HG03095 (cell line): ENCODE results near the gene RB1.

Experiments
- ATAC-seq: cut with Tn5 transposase; IDR thresholded peaks from one replicate; pipeline ENCODE4 v1.9.1; 2021; ENCODE audit warnings: moderate library complexity; ENCODE audit not compliant: unreplicated experiment

RB1 gene

GRCh38 chr13:48303359-48304142, at the start of gene RB1:
TSS of gene RB1 (plus strand) at chr13:48303751. CDS start at chr13:48303913, 162 bp downstream.
- peak; percentile 61 for ATAC-seq

- ATAC-seq = no peak
These were observed 49.7 kb upstream of the RB1 start for GRCh38 chr13:48253849-48254248.

DNA sequence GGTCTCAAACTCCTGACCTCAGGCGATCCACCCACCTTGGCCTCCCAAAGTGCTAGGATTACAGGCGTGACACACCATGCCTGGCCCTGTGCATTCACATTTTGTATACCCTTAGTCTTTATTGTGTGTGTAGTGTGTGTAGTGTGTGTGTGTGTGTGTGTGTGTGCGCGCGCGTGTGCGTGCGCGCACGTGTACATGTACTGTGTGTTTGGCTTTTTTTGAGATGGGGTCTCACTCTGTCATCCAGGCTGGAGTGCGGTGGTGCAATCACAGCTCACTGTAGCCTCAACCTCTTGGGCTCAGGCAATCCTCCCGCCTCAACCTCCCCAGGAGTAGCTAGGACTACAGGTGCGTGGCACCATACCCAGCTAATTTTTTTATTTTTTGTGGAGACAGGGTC, 48.5 kb upstream of the RB1 start:
- no peak for ATAC-seq

- ATAC-seq = no peak
These were observed 47.6 kb upstream of the RB1 start for GRCh38 chr13:48255954-48256353.

GRCh38 chr13:48258002-48258401, 45.5 kb upstream of the RB1 start:
- ATAC-seq = no peak

GRCh38 chr13:48258430-48258829, 45.1 kb upstream of the RB1 start:
- no peak for ATAC-seq

DNA sequence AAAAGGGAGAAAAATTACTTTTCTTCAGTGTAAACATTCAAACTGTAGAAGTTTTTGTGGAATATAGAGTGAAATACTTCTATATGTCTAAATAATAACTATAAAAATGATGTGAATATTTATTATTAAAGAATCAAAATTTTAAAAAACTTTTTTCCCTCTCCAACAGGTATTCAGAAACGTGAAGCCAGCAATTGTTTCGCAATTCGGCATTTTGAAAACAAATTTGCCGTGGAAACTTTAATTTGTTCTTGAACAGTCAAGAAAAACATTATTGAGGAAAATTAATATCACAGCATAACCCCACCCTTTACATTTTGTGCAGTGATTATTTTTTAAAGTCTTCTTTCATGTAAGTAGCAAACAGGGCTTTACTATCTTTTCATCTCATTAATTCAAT, 42.6 kb upstream of the RB1 start:
- no peak for ATAC-seq

DNA sequence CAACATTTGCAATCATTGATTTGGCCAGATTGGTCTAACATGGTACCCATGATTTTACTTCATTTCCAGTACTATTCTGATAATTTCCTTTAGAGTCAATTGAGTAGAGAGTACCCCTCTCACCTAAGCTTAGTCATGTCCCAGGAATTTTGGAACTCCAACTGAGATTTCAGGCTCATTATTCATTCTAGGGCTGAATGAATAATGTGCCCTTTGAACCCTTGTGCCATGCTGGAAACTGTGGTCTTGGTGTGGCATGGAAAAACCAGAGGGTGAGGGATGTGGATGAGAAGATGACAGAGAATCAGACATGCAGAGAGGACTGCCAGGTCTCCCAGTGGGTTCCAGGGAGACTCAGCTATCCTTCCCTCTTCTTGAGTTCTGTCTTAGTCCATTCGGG, 40.4 kb upstream of the RB1 start:
- no peak for ATAC-seq

GRCh38 chr13:48264058-48264457, 39.5 kb upstream of the RB1 start:
- no peak for ATAC-seq

DNA sequence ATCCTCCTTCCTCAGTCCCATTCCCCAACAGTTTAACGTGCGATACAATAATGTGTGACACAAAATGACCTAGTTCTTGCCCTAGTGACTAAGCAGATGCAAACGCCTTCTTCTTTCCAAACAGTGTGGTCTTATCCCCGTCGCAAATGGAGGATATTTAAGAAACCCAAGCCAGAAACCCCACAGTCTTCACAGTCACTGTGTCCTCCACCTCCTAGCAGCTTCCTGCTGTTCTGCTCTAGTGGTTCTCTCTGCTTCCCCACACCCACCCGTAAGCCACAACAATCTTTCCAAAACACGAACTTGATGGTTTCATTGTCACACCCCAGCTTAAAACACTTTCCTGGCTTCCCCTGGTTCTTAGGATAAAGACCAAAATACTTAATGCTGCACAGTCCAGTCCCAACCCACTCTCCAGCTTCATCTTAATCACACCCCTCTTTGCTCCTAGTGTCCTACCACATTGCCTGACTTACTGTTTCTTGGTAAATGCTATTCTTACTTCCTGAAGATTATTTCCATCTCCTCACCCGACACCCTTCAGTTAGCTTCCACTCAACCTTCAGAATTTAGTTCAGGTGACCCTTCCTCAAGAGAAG, 38.2 kb upstream of the RB1 start:
- ATAC-seq = no peak

DNA sequence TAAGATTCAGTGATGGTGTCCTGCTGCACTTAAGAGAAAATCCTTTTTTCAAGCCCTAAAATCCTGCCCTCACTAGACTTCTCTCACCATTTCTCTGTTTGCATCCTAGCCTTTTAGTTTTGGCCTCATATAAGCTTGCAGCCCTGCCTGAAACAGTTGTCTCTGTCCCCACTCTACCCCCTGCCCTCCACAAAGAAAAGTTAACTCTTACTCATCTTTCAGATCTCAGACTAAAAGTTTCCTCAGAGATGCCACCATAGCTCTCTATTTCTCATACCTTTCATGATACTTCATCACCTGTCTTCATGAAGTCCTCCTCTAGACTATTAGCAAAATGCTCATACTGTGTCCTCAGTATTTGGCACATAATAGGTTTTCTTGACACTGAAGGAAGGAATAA, 37.4 kb upstream of the RB1 start:
- no peak for ATAC-seq

GRCh38 chr13:48266701-48267639, 36.6 kb upstream of the RB1 start:
- ATAC-seq = no peak

DNA sequence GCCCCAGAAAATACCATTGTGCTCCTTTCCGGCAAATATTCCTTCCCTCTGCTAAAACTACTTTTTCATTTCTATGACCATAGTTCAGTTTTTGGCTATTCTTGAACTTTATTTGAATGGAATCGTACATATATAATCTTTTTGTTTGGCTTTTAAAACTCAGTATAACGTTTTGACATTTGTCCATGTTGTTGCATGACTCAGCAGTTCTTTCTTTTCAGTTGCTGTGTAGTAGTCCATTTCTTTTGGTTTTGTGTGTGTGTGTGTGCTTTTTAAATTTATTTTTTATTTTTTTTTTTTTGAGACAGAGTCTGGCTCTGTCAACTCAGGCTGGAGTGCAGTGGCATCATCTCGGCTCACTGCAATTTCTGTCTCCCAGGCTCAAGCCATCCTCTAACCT, 35.5 kb upstream of the RB1 start:
- ATAC-seq = no peak

DNA sequence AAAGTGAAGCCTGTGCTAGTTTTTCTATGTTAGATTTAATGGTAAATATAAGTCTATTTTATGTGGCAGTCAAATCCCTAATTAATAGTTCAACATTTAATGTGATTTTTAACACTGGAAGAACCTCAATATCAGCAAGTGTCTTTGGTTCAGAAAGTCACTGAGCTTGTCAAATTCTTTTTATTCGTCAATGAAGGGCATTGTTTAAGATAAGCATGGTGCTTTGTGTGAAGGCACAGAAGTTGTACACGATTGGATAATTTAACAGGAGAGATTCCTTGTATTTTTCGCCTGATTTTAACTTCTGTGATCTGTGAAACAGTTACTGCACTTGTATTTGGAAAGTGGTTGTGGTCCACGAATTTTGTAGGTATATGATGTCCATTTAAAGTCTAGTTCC, 30.2 kb upstream of the RB1 start:
- ATAC-seq = no peak

DNA sequence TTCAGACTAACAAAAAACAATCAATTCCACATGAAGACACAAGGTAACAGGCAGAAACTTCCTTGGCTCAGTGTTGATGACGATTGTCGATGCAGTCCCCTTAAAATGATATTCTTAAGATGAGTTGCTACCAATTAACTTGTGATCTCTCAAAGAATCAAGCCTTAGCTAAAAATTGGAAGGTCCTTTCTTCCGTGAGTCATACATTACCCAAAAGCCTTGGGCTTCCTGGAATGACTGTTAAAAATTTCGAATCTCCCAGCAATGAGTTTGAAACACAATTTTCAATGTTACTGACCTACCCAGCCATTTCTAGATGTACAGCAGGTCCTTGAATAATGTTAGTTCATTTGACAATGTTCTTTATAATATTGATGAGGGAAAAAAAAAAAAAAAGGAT, 28.0 kb upstream of the RB1 start:
- ATAC-seq = no peak

GRCh38 chr13:48278806-48279205, 24.7 kb upstream of the RB1 start:
- ATAC-seq = no peak

GRCh38 chr13:48281556-48281955, 22.0 kb upstream of the RB1 start:
- no peak for ATAC-seq

- no peak for ATAC-seq
These were observed 11.8 kb upstream of the RB1 start for GRCh38 chr13:48291730-48292129.

DNA sequence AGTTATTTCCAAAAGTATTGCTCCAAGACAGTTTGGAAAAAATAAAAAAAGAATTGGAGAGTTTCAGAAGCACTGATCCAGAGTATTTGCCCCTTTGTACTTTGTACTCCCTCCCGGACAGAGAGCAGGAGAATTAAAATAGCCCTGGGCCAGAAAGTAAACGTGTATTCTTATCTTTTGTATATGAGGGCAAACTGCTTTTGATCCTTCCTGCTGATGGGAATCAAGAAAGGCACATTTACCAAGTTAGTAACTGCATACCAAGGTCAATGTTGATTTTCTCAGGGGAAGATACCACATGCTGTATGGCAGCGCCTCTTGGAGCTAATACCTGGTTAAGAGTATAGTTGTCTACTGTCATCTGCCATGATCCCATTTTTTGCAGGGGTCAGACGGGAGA, 10.9 kb upstream of the RB1 start:
- no peak for ATAC-seq

DNA sequence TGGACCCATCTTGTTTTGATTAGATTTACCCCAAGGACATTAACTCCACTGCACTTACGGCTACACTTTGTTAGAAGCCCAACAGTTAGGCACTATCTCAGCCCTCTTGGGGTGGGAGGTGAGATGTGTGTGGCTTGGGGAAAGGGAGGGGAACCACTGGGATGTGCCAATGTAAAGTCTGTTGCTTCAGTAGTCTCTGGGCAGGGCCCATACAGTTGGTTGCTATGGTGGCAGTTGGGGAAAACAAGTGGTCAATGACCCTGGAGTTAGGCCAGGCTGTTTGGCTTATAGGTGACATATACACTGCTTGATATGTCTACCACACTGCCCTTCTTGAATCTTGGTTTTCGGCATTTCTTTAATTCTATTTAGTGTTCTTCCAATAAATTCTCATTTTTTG, 8.9 kb upstream of the RB1 start:
- no peak for ATAC-seq

GRCh38 chr13:48295271-48295670, 8.3 kb upstream of the RB1 start:
- no peak for ATAC-seq

GRCh38 chr13:48296528-48296927, 7.0 kb upstream of the RB1 start:
- ATAC-seq = no peak
